Ovary (tissue), 3 donors: Measurements from ENCODE around the gene RB1.
"Not testable (repeated sequence)": the region's sequence is repeated elsewhere in the genome, so short reads cannot be mapped to it uniquely, and the experiment has no call there.

Experiments used
- CTCF ChIP-seq, 3 donors: fragments of 450-650 bp in 2 of 3; fragments of 200-600 bp in 1 of 3; IDR thresholded peaks; one replicate each; pipeline versions ENCODE4 v1.5.1 to v1.8.0; 2016 to 2022; ENCODE audit warnings: antibody characterized with exemption in 3 of 3, mild to moderate bottlenecking in 1 of 3
- EP300 ChIP-seq: sonication (generic); formaldehyde crosslinking; IDR thresholded peaks from one replicate; pipeline ENCODE4 v1.6.1; 2017; ENCODE audit warnings: antibody characterized with exemption
- POLR2A ChIP-seq: fragments of 450-650 bp; IDR thresholded peaks from one replicate; pipeline ENCODE4 v1.6.1; 2017; ENCODE audit warnings: antibody characterized with exemption, mild to moderate bottlenecking, moderate library complexity
- donor health status: DM: no; HTN: no; CAD: no.

GRCh38 chr13:48355524-48355923 lies 52.0 kb downstream of the RB1 start:
- not testable (repeated sequence) for TF ChIP-seq CTCF (IDR thresholded peaks at IDR 0.05); POLR2A; EP300
